Fibroblast of skin of right biceps (primary cell): ENCODE measurements around the gene DACT3.
A peak's percentile ranks its signal among the peaks of the same experiment; 100 is the strongest.

Source experiments
- DNase-seq: peaks from one replicate; pipeline ENCODE4 v3.0.0-alpha.2; 2013

Gene DACT3

GRCh38 chr19:46610851-46611770 is 49.9 kb downstream of the DACT3 start:
- DNase-seq: peak; percentile 40

- DNase-seq: no peak
These were observed 50.6 kb downstream of the DACT3 start for GRCh38 chr19:46610413-46610775.

GRCh38 chr19:46609511-46610412 is 51.2 kb downstream of the DACT3 start:
- DNase-seq: no peak

GRCh38 chr19:46608581-46609345 is 52.2 kb downstream of the DACT3 start:
- DNase-seq: no peak

- no peak for DNase-seq
These were observed 52.8 kb downstream of the DACT3 start for GRCh38 chr19:46608178-46608577.

- no peak for DNase-seq
These were observed 53.5 kb downstream of the DACT3 start for GRCh38 chr19:46607448-46607841.

- no peak for DNase-seq
These were observed 54.1 kb downstream of the DACT3 start for GRCh38 chr19:46606681-46607447.

GRCh38 chr19:46606019-46606418 is 55.0 kb downstream of the DACT3 start:
- DNase-seq: no peak

- DNase-seq: no peak
These were observed 55.6 kb downstream of the DACT3 start for GRCh38 chr19:46605356-46605821.

- no peak for DNase-seq
These were observed 56.1 kb downstream of the DACT3 start for GRCh38 chr19:46604781-46605355.

GRCh38 chr19:46603752-46604231 is 57.2 kb downstream of the DACT3 start:
- DNase-seq: no peak

GRCh38 chr19:46603195-46603637 is 57.8 kb downstream of the DACT3 start:
- DNase-seq: no peak

- DNase-seq: no peak
These were observed 58.4 kb downstream of the DACT3 start for GRCh38 chr19:46602392-46603194.

GRCh38 chr19:46601318-46602224 is 59.4 kb downstream of the DACT3 start, which contains the start of gene CALM3:
TSS of gene CALM3 (plus strand) at chr19:46601330. CDS start at chr19:46601435, 105 bp downstream.
- DNase-seq: peak; percentile 20

GRCh38 chr19:46600384-46601317 is 60.3 kb downstream of the DACT3 start:
- peak; percentile 99 for DNase-seq

GRCh38 chr19:46599716-46600373 is 61.1 kb downstream of the DACT3 start:
- no peak for DNase-seq

GRCh38 chr19:46598372-46598917 is 62.5 kb downstream of the DACT3 start:
- DNase-seq: no peak
